SK-N-SH (cell line): ENCODE results near the gene CCDC178.

Experiments used
- CHD2 ChIP-seq: fragments of 150-350 bp; IDR thresholded peaks from 2 replicates; pipeline ENCODE4 v1.6.1; 2018; ENCODE audit warnings: low read length; ENCODE audit not compliant: partially characterized antibody
- EP300 ChIP-seq, 2 experiments: IDR thresholded peaks; 2 replicates each; pipeline versions ENCODE4 v1.4.0 to v1.6.1; 2012; ENCODE audit warnings: borderline replicate concordance in 1 of 2, low read depth in 1 of 2, low read length in 1 of 2
- EZH2phosphoT487 ChIP-seq: fragments of 200-600 bp; sonication (generic); IDR thresholded peaks from 2 replicates; pipeline ENCODE4 v1.6.1; 2017; ENCODE audit warnings: low read depth, mixed run types, mild to moderate bottlenecking, antibody characterized with exemption, moderate library complexity, borderline replicate concordance
- GATA2 ChIP-seq: sonication (generic); formaldehyde crosslinking; IDR thresholded peaks from 2 replicates; pipeline ENCODE4 v1.5.0; 2020; ENCODE audit warnings: mild to moderate bottlenecking, missing genetic modification reagents
- NFIC ChIP-seq: IDR thresholded peaks from 2 replicates; pipeline ENCODE4 v1.4.0; 2012; ENCODE audit warnings: borderline replicate concordance
- POLR2AphosphoS5 ChIP-seq: IDR thresholded peaks from 2 replicates; pipeline ENCODE4 v1.6.1; 2012; ENCODE audit warnings: low read depth, low read length
- RAD21 ChIP-seq: IDR thresholded peaks from 2 replicates; pipeline ENCODE4 v1.6.1; 2012; ENCODE audit warnings: mild to moderate bottlenecking, low read length
- TF ChIP-seq, protein P1 (sequence below): fragments of 200-600 bp; sonication (generic); IDR thresholded peaks from 2 replicates; pipeline ENCODE4 v1.6.1; 2017; ENCODE audit warnings: antibody characterized with exemption, mild to moderate bottlenecking, moderate library complexity
- TF ChIP-seq, protein P2 (sequence below): IDR thresholded peaks from 2 replicates; pipeline ENCODE4 v1.4.0; 2012; ENCODE audit warnings: low read depth
- TF ChIP-seq, protein P3 (sequence below): IDR thresholded peaks from 2 replicates; pipeline ENCODE4 v1.6.1; 2012; ENCODE audit warnings: mild to moderate bottlenecking, low read depth, low read length, moderate library complexity

DNA sequence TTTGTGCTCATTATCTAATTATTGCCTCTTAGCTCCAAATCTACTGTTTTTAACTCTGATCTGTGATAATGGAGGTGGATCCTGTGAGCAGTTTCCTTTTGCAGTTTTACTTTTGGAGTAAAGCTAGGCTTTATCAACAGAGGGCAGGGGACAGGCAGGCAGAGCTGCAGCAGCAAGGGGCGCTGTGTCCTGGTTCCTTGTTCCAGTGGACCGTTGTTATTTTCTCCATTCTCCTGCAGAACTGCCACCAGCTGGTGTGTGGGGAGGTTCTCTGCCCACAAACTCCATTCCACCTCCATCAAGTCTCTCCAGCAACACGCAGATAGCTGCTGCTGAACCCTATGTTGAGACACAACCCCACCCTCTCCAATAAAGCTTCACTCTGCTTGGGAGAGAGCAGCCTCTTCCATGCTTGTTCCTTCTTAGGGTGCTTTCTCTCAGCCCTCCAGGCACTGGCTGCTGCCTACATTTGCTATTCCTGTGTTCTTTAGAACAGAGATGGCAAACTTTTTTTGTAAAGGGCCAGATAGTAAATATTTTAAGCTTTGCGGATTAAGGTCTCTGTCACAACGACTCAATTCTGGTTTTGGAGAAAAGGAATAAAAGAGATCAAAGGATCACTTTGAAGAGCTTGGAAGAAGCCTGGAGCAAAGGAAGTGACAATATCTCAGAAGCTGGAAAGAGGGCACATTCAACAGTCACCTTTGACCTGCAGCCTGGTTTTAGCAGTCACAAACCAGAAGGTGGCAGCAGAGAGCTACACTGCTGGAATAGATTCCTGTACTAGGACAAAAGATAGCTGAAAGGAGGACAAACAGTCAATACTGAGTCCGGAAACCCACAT lies 208.8 kb downstream of the CCDC178 start:
- TF ChIP-seq, protein P1, sequence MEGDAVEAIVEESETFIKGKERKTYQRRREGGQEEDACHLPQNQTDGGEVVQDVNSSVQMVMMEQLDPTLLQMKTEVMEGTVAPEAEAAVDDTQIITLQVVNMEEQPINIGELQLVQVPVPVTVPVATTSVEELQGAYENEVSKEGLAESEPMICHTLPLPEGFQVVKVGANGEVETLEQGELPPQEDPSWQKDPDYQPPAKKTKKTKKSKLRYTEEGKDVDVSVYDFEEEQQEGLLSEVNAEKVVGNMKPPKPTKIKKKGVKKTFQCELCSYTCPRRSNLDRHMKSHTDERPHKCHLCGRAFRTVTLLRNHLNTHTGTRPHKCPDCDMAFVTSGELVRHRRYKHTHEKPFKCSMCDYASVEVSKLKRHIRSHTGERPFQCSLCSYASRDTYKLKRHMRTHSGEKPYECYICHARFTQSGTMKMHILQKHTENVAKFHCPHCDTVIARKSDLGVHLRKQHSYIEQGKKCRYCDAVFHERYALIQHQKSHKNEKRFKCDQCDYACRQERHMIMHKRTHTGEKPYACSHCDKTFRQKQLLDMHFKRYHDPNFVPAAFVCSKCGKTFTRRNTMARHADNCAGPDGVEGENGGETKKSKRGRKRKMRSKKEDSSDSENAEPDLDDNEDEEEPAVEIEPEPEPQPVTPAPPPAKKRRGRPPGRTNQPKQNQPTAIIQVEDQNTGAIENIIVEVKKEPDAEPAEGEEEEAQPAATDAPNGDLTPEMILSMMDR: peak; percentile 95
- TF ChIP-seq RAD21 (peak; percentile 86), EZH2phosphoT487 (no peak), NFIC (no peak), GATA2 (CRISPR knock-in tag) (no peak), EP300 (IDR thresholded peaks at IDR 0.05; ENCODE audit: borderline replicate concordance in 1 of 2, low read depth in 1 of 2, low read length in 1 of 2) (no peak), POLR2AphosphoS5 (no peak), CHD2 (peak; percentile 18)
- TF ChIP-seq, protein P2, sequence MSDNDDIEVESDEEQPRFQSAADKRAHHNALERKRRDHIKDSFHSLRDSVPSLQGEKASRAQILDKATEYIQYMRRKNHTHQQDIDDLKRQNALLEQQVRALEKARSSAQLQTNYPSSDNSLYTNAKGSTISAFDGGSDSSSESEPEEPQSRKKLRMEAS: no peak
- TF ChIP-seq, protein P3, sequence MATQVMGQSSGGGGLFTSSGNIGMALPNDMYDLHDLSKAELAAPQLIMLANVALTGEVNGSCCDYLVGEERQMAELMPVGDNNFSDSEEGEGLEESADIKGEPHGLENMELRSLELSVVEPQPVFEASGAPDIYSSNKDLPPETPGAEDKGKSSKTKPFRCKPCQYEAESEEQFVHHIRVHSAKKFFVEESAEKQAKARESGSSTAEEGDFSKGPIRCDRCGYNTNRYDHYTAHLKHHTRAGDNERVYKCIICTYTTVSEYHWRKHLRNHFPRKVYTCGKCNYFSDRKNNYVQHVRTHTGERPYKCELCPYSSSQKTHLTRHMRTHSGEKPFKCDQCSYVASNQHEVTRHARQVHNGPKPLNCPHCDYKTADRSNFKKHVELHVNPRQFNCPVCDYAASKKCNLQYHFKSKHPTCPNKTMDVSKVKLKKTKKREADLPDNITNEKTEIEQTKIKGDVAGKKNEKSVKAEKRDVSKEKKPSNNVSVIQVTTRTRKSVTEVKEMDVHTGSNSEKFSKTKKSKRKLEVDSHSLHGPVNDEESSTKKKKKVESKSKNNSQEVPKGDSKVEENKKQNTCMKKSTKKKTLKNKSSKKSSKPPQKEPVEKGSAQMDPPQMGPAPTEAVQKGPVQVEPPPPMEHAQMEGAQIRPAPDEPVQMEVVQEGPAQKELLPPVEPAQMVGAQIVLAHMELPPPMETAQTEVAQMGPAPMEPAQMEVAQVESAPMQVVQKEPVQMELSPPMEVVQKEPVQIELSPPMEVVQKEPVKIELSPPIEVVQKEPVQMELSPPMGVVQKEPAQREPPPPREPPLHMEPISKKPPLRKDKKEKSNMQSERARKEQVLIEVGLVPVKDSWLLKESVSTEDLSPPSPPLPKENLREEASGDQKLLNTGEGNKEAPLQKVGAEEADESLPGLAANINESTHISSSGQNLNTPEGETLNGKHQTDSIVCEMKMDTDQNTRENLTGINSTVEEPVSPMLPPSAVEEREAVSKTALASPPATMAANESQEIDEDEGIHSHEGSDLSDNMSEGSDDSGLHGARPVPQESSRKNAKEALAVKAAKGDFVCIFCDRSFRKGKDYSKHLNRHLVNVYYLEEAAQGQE: no peak
